ENCODE measurements around the gene CDK9.

The CDK9 gene

DNA sequence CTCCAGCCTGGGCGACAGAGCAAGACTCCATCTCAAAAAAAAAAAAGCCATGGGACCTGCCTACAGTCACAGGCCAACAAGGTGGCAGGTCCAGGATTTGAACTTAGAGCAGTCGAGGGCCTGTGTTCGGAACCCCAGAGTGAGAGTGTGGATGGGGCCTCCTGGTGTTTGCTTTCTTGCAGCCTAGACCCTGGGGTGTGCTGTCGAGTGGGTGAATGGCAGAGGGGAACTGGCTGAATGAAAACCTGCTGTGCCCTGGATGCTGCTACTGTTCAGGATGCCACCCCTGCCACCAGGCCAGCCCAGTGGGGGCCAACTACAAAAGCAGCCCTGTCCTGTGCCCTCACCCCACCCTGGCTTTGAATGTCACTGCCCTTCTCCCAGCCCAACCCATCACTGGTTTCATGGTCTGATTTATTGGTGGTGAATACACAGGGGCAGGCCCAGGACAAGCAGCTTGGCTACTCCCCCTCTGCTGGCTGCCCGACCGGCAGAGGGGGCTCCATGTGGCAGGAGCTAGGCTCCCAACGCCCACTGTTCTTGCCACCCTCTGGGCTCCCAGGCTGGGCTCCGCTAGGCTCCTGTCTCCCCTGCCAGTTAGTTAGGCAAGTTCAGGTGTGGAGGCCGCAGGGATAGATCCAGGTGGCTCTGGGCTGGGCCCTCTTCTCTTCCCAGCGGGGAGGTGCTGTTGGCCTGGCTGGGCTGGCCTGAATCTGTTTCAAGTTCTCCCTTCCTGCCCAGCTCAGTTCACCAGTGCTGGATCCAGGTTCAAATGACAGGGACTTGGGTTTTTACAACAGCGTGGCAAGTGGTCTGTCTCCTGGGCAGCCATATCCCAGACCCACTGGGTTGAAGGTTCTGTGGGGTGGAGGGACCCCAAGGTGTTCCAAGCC, 29.0 kb downstream of the CDK9 start:
- TF ChIP-seq, protein P1, sequence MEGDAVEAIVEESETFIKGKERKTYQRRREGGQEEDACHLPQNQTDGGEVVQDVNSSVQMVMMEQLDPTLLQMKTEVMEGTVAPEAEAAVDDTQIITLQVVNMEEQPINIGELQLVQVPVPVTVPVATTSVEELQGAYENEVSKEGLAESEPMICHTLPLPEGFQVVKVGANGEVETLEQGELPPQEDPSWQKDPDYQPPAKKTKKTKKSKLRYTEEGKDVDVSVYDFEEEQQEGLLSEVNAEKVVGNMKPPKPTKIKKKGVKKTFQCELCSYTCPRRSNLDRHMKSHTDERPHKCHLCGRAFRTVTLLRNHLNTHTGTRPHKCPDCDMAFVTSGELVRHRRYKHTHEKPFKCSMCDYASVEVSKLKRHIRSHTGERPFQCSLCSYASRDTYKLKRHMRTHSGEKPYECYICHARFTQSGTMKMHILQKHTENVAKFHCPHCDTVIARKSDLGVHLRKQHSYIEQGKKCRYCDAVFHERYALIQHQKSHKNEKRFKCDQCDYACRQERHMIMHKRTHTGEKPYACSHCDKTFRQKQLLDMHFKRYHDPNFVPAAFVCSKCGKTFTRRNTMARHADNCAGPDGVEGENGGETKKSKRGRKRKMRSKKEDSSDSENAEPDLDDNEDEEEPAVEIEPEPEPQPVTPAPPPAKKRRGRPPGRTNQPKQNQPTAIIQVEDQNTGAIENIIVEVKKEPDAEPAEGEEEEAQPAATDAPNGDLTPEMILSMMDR (IDR thresholded peaks at IDR 0.05; ENCODE audit: low read depth, low read length): no peak
- no peak for DNase-seq (ENCODE audit: extremely low read depth, low read depth)

DNA sequence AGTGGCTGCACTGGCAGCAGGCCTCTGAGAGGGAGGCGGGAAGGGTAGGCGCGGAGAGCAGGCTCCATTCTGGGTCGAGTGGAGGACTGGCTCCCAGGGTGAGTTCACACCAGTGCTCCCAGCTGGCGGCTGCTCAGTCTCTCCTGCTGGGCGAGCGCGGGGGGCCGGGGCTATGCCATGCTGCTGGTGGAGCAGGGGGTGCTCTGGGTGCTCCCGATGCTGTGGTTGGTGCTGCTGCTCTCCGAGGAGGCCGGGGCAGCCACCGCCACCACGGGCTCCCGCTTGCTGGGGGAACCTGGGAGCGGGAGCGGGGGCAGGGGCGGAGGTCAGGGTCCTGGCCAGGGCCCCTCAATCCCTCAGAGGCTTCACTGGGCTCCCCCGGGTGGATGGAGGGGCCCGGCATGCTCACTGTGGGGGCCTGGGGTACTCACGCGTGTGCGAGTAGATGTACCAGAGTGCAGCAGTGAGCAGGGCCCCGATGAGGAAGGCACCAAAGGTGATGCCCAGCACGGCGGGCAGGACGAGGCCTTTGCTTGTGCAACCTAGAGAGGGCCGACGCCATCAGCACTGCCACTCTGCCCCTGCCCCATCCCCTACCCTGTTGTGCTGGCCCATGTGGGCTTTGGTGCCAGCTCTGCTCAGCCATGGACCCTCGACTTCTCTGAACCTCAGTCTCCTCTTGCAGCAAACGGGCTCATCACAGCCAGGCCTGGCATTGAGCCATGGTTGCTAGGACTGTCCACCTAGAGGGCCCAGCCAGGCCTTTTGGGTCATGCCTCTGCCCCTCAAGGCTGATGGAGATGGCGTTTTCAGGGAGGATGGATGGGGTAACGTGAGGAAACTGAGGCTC, 29.9 kb downstream of the CDK9 start:
- no peak for DNase-seq (ENCODE audit: extremely low read depth, low read depth)
- TF ChIP-seq, protein P1 (IDR thresholded peaks at IDR 0.05; ENCODE audit: low read depth, low read length): no peak

DNA sequence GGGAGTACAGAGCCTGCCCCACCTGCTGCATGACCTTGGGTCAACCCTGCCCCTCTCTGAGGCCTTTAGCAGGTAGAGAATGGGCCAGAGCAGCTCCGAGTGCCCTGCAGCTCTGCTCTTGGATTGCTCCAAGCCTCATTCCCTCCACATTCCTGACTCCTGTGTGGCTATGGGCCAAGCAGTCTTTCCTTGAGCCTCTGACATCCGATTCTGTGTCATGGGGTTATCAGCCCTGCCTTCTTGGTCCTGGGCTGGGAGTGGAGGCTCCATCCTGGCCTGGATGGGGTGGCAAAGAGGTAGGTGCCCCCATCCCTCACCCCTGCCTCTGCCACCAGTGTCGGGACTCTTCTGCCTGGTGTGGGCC, 30.5 kb downstream of the CDK9 start:
- TF ChIP-seq, protein P1 (IDR thresholded peaks at IDR 0.05; ENCODE audit: low read depth, low read length): no peak
- no peak for DNase-seq (ENCODE audit: extremely low read depth, low read depth)

DNA sequence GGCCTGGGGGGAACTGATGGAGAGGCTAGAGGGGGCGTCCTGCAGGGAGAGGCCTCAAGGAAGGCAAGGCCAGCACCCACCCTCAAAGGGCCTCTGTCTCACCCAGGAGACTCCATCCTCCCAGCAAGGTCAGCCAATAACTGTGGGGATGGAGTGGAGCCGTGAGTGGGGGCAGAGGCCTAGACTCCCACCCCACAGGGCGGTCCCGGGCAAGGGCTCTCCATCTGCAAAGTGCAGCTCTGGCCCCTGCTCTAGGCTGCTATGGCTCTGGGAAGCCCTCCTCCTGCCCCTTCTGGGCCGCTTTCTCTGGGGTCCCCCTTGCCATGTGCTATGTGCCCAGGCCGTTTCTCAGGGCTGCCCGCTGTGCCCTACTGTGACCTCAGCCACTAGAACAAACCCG, 30.9 kb downstream of the CDK9 start:
- TF ChIP-seq, protein P1 (IDR thresholded peaks at IDR 0.05; ENCODE audit: low read depth, low read length): no peak
- DNase-seq (ENCODE audit: extremely low read depth, low read depth): no peak

DNA sequence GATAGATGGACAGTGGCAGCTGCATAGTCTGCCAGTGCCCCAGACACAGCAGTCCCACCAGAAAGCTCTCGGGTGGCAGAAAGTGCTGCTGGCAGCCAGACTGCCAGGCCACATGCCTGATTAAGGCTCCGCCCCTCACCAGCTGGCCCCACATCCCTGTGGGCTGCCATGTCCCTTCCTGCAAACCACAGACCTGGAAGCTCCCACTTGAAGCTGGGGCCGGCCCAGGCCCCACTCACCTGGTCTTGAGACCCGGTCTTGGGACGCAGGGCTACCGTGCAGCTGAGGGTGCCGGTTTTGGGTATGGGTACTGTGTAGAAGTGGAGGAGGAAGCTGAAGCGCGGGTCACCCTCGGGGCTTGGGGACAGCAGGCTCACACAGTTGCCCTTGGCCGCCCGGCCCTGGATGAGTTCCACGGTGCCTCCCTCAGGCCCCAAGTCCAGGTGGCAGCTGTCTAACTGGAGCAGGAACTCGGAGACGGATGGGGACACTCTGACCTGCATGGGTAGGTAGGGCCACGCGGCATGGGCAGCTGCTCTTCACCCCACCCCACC, 32.1 kb downstream of the CDK9 start:
- DNase-seq (ENCODE audit: extremely low read depth, low read depth): no peak
- TF ChIP-seq, protein P1 (IDR thresholded peaks at IDR 0.05; ENCODE audit: low read depth, low read length): no peak

DNA sequence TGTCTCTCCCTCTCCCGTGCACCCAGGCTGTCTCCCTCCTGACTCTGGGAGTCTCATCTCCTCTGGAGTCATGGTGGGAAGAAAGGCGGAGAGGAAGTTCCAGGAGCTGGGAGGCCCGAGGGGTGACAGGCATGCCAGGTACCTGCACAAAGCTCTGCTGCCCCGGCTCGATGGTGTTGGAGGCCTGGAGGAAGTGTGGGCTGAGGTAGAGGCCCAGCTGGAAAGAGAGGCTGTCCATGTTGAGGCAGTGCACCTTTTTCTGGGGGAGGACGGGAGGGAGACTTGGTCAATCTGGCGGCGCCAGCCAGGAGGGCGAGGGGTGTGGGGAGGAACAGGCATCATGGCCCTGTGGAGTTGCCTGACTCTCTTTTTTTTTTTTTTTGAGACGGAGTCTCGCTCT, 32.7 kb downstream of the CDK9 start:
- DNase-seq (ENCODE audit: extremely low read depth, low read depth): no peak
- TF ChIP-seq, protein P1 (IDR thresholded peaks at IDR 0.05; ENCODE audit: low read depth, low read length): no peak

DNA sequence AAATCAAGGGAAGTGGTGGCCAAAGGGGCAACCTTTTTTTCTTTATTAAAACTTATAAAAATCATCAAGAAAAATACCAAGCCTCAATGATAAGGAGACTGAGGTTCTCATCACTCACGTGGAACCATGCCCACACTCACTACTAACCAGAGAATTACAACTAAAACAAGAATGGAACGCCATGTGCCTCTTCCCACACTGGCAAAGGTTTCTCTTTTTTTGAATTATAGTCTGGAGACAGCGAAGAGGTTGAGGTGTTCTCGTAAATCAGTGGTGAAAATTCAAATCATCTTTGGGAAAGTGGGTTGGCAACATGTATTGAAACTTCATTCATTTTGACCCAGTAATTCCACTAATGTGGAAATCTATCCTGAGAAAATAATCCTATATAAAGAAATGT, 36.3 kb downstream of the CDK9 start:
- TF ChIP-seq, protein P1 (IDR thresholded peaks at IDR 0.05; ENCODE audit: low read depth, low read length): no peak
- DNase-seq (ENCODE audit: extremely low read depth, low read depth): no peak
